ENCODE results near the gene ST7. TPM values are rescaled to one million over a fixed set of nuclear protein-coding genes. Genes with fewer than 3 reads are reported as not detected.

The ST7 gene
- total RNA-seq, 2 experiments from 2014 or later, result 5.7 to 6.2 TPM

GRCh38 chr7:116985575-116985974, 32.3 kb downstream of the ST7 start:
- Mint-ChIP-seq H3K27me3 (no peaks in the 10 kb centered on the region), H3K36me3 (no peaks in the 10 kb centered on the region), H3K27ac (no peak overlapping the region), H3K9me3 (no peaks in the 10 kb centered on the region), H3K4me1 (ENCODE audit: low read depth) (peaks cover 6% of the 10 kb centered on the region), H3K4me3 (no peak overlapping the region)
- POLR2A ChIA-PET, result no interaction called here
- DNase-seq, result no peak
- intact Hi-C loops (cut with micrococcal nuclease), result loop anchor here (1.0 kb wide), 2 partner anchors 55 to 142 kb away; no protein-coding TSS in a partner anchor
- CTCF ChIA-PET, result interaction anchor here (0.7 to 14.4 kb wide), 12 partner anchors 9 to 145 kb away, joined by 3 to 373 read pairs (median 5); no protein-coding TSS in a partner anchor

DNA sequence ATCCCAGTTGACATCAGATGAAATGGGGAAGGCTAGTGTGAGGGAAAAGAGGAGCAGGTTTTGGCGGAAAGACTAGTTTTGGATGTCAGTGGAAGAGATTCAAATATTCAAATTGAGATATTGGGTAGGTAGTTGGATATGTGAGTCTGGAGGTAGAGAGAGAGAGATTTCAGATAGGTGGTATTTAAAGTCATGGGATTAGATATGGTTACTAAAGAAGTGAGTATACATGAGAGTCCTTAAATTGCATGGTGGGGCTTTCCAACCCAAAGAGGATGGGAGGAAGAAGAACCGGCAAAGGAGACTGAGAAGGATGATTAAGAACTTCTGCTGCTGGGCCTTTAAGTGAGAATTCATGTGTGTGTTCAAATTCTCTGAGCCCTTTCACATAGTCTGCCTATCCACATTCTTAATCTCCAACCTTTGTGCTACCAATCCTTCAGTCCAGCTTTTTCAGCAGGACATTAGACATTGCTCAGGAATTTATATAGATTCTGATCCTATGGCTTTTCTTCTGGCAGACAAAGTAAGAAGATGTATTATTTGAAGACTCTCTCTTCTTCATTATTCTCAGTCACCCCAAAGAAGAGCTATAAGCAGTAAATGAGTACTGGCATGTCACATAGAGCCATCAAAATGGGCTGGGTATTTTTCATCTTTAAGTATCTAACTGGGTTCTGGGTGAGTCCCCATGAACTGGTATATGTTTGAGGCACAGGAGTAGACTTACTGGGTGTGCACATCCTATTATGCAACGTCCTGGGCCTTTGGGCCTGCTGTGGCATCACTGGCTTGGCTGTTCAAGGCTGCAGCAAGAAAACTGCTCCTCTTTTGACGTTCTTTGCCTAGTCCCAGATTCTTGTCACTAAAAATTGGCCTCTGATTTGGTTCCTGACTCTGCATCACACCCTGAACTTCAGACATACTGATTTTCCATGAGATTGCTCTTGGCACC, 33.6 kb downstream of the ST7 start:
- Mint-ChIP-seq H3K27me3 (no peaks in the 10 kb centered on the region), H3K9me3 (peaks cover 2% of the 10 kb centered on the region), H3K4me1 (ENCODE audit: low read depth) (peaks cover 6% of the 10 kb centered on the region), H3K36me3 (peaks cover 2% of the 10 kb centered on the region), H3K27ac (no peak overlapping the region), H3K4me3 (no peak overlapping the region)
- no peak for DNase-seq
- POLR2A ChIA-PET, result no interaction called here
- intact Hi-C loops (cut with micrococcal nuclease), result no loop called here
- CTCF ChIA-PET, result interaction anchor here (1.7 to 14.4 kb wide), 3 partner anchors 23 to 134 kb away, joined by 5 to 373 read pairs (median 123); no protein-coding TSS in a partner anchor

DNA sequence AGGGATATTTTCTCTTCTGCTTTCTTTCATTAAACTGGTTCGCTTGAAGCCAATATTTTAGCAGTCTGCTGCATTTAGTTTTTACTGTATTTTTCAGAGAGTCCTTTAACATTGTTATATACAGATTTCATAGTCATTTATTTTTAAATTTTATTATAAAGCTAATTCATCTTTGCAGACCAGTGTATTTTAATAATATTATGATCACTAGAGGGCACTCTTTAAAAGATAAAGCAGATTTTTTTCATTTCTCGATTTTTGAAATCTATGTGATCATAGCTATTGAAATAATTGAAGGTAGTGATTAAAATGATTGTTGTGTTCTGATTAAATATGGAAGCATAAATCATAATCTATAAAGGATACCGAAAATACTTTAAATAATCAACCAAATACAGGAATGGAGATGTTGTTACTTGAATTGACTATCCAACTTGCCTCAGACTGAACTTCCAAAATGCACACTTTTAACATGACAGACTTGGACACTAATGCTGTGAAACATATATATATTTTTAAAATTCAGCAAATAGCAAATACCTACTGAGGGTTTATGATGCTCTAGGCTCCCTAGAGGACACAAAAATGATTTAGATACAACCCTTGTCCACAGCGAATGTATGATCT, 35.2 kb downstream of the ST7 start:
- Mint-ChIP-seq H3K27me3 (no peaks in the 10 kb centered on the region), H3K9me3 (peaks cover 2% of the 10 kb centered on the region), H3K4me1 (ENCODE audit: low read depth) (peaks cover 6% of the 10 kb centered on the region), H3K27ac (no peak overlapping the region), H3K36me3 (peaks cover 2% of the 10 kb centered on the region), H3K4me3 (no peak overlapping the region)
- DNase-seq, result no peak
- ChIA-PET CTCF (interaction anchor here (0.8 to 14.4 kb wide), 24 partner anchors 9 to 224 kb away, joined by 3 to 373 read pairs (median 4); partner anchors contain the start of gene ST7), POLR2A (no interaction called here)
- intact Hi-C loops (cut with micrococcal nuclease), result loop anchor here (1.0 kb wide), 2 partner anchors 24 to 131 kb away; no protein-coding TSS in a partner anchor

- Mint-ChIP-seq H3K36me3 (peaks cover 2% of the 10 kb centered on the region), H3K27ac (no peak overlapping the region), H3K27me3 (no peaks in the 10 kb centered on the region), H3K9me3 (peaks cover 2% of the 10 kb centered on the region), H3K4me1 (ENCODE audit: low read depth) (peaks cover 6% of the 10 kb centered on the region), H3K4me3 (no peak overlapping the region)
- DNase-seq, result no peak
- intact Hi-C loops (cut with micrococcal nuclease), result no loop called here
- POLR2A ChIA-PET, result no interaction called here
- CTCF ChIA-PET, result interaction anchor here (1.2 to 14.4 kb wide), 4 partner anchors 9 to 140 kb away, joined by 3 to 373 read pairs (median 64); no protein-coding TSS in a partner anchor
Observed at GRCh38 chr7:116990056-116990455, 36.8 kb downstream of the ST7 start.

- Mint-ChIP-seq H3K36me3 (peaks cover 2% of the 10 kb centered on the region), H3K27ac (no peak overlapping the region), H3K27me3 (no peaks in the 10 kb centered on the region), H3K4me3 (no peak overlapping the region), H3K9me3 (peaks cover 2% of the 10 kb centered on the region), H3K4me1 (ENCODE audit: low read depth) (peaks cover 4% of the 10 kb centered on the region)
- POLR2A ChIA-PET, result no interaction called here
- intact Hi-C loops (cut with micrococcal nuclease), result no loop called here
- CTCF ChIA-PET, result interaction anchor here (1.2 to 14.4 kb wide), 3 partner anchors 8 to 130 kb away, joined by 3 to 373 read pairs (median 123); no protein-coding TSS in a partner anchor
- no peak for DNase-seq
Observed at GRCh38 chr7:116991233-116991632, 37.9 kb downstream of the ST7 start.

GRCh38 chr7:116994611-116995010, 41.3 kb downstream of the ST7 start:
- ChIA-PET CTCF (interaction anchor here (1.6 kb wide), 1 partner anchor 124 kb away, joined by 5 read pairs; no protein-coding TSS in a partner anchor), POLR2A (no interaction called here)
- peaks cover 2% of the 10 kb centered on the region for H3K4me1 Mint-ChIP-seq (ENCODE audit: low read depth)
- peaks cover 2% of the 10 kb centered on the region for H3K9me3 Mint-ChIP-seq
- DNase-seq, result no peak
- no peaks in the 10 kb centered on the region for H3K27me3 Mint-ChIP-seq
- intact Hi-C loops (cut with micrococcal nuclease), result no loop called here
- no peak overlapping the region for H3K27ac Mint-ChIP-seq
- H3K36me3 Mint-ChIP-seq, result peaks cover 2% of the 10 kb centered on the region
- H3K4me3 Mint-ChIP-seq, result no peak overlapping the region

DNA sequence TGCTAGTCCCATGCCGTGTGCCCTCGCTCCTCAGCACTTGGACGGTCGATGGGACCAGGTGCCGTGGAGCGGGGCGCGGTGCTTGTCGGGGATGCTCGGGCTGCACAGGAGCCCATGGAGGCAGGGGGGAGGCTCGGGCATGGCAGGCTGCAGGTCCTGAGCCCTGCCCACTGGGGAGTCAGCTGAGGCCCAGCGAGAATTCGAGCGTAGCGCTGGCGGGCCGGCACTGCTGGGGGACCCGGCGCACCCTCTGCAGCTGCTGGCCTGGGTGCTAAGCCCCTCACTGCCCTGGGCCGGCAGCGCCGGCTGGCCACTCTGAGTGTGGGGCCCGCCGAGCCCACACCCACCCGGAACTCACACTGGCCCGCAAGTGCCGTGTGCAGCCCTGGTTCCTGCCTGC, 44.7 kb downstream of the ST7 start:
- Mint-ChIP-seq H3K27ac (no peak overlapping the region), H3K36me3 (no peaks in the 10 kb centered on the region), H3K4me3 (no peak overlapping the region), H3K4me1 (ENCODE audit: low read depth) (no peaks in the 10 kb centered on the region), H3K9me3 (no peaks in the 10 kb centered on the region), H3K27me3 (no peaks in the 10 kb centered on the region)
- DNase-seq, result no peak
- ChIA-PET CTCF (interaction anchor here (0.7 to 1.7 kb wide), 2 partner anchors 13 to 130 kb away, joined by 3 to 5 read pairs; no protein-coding TSS in a partner anchor), POLR2A (no interaction called here)
- intact Hi-C loops (cut with micrococcal nuclease), result no loop called here

DNA sequence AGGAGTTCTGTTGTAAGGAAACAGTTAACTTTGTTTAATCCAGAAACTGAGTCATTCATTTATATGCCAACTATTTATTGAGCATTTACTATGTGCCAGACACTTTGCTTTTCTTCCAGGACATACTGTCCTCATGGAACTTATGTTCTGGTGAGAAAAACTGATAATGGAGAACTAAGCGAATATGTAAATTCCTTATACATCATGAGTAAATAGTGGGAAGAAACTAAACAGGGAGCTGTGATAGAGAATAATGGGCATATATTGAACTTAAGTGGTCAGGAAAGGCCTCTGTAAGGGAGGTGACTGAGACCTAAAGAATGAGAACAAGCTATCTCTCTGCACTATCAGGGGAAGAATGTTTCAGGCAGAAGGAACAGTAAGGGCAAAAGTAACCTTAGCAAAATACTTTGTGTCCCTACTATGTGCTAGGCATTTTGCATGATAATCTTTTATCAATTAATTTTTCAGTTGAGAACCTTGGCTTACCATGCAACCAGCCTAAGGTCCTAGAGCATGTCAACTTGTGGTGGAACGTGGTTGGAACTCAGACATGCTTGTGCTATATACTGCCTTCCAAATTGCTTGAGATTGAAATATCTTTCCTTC, 45.4 kb downstream of the ST7 start:
- DNase-seq, result no peak
- Mint-ChIP-seq H3K36me3 (no peaks in the 10 kb centered on the region), H3K27ac (no peak overlapping the region), H3K4me3 (no peak overlapping the region), H3K9me3 (no peaks in the 10 kb centered on the region), H3K4me1 (ENCODE audit: low read depth) (no peaks in the 10 kb centered on the region), H3K27me3 (no peaks in the 10 kb centered on the region)
- ChIA-PET CTCF (interaction anchor here (0.7 to 1.1 kb wide), 5 partner anchors 8 to 129 kb away, joined by 3 to 5 read pairs (median 3); no protein-coding TSS in a partner anchor), POLR2A (no interaction called here)
- intact Hi-C loops (cut with micrococcal nuclease), result no loop called here

DNA sequence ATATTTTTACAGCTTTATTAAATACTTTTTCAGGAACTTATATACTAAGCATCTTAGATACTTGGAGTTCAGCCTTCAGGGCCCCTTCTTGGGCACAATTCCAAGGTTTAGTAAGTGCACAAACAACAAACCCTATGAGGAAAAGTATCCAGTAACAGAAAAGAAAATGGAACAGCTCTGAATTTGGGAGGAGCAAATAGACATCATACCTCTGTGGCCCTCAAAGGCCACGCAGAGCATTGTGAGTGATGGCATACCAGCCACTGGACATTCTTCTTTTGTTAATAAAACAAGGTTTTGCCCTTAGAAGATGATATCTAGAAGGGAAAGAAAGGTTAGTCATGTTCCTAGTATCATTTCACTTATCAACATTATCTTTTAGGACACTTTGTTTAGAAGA, 46.0 kb downstream of the ST7 start:
- ChIA-PET POLR2A (no interaction called here), CTCF (interaction anchor here (0.7 to 1.1 kb wide), 4 partner anchors 9 to 123 kb away, joined by 3 to 5 read pairs (median 3); no protein-coding TSS in a partner anchor)
- no peak for DNase-seq
- H3K4me3 Mint-ChIP-seq, result no peak overlapping the region
- H3K27me3 Mint-ChIP-seq, result no peaks in the 10 kb centered on the region
- H3K4me1 Mint-ChIP-seq (ENCODE audit: low read depth), result no peaks in the 10 kb centered on the region
- intact Hi-C loops (cut with micrococcal nuclease), result no loop called here
- no peaks in the 10 kb centered on the region for H3K36me3 Mint-ChIP-seq
- no peaks in the 10 kb centered on the region for H3K9me3 Mint-ChIP-seq
- H3K27ac Mint-ChIP-seq, result no peak overlapping the region

DNA sequence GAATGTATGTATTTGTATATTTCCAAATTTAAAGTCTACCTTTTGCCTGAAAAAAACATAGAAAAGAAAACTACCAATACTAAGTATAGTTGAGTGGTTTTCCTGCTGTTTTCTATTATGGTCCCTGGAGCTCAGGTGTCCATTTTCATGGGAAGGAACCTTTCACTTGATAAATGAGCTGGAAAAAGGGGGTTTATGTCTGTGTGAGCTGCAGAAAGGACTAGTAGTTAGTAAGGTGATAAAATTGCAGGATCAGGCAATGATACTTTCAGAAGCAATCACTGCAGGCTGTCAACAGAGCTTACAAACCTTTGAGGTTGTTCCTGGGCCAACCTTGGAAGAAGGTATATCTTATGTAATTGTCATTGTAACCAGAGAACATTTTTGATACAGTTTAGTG, 48.0 kb downstream of the ST7 start:
- intact Hi-C loops (cut with micrococcal nuclease), result no loop called here
- Mint-ChIP-seq H3K4me3 (no peak overlapping the region), H3K36me3 (no peaks in the 10 kb centered on the region), H3K9me3 (no peaks in the 10 kb centered on the region), H3K4me1 (ENCODE audit: low read depth) (peaks cover 8% of the 10 kb centered on the region), H3K27ac (no peak overlapping the region), H3K27me3 (no peaks in the 10 kb centered on the region)
- no peak for DNase-seq
- POLR2A ChIA-PET, result no interaction called here
- CTCF ChIA-PET, result interaction anchor here (1.5 kb wide), 1 partner anchor 13 kb away, joined by 4 read pairs; no protein-coding TSS in a partner anchor

DNA sequence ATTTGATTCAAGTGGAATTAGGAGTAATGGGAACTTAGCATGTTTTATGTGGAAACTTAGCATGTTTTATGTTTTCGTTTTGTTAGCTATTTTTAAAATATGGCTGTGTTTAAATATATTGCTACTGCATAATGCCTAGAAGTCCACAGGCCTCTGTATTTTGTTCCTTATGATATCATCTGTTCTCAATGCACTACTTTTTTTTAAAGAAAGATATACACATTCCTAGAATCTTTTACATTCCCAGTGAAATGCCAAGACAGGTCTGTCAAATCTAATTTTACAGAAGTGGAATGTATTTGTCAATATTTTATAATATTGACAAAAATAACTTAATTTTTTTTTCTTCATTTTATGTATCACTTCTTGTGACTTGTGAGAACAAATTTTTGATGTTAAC, 51.6 kb downstream of the ST7 start:
- CTCF ChIA-PET, result no interaction called here
- Mint-ChIP-seq H3K36me3 (no peaks in the 10 kb centered on the region), H3K4me1 (ENCODE audit: low read depth) (peaks cover 39% of the 10 kb centered on the region), H3K27me3 (peaks cover 7% of the 10 kb centered on the region), H3K4me3 (no peak overlapping the region), H3K27ac (no peak overlapping the region), H3K9me3 (no peaks in the 10 kb centered on the region)
- POLR2A ChIA-PET, result no interaction called here
- no peak for DNase-seq
- intact Hi-C loops (cut with micrococcal nuclease), result no loop called here

- Mint-ChIP-seq H3K4me1 (ENCODE audit: low read depth) (peaks cover 45% of the 10 kb centered on the region), H3K4me3 (no peak overlapping the region), H3K36me3 (no peaks in the 10 kb centered on the region), H3K9me3 (no peaks in the 10 kb centered on the region), H3K27ac (no peak overlapping the region), H3K27me3 (peaks cover 7% of the 10 kb centered on the region)
- ChIA-PET POLR2A (no interaction called here), CTCF (interaction anchor here (9.3 kb wide), 1 partner anchor 18 kb away, joined by 123 read pairs; no protein-coding TSS in a partner anchor)
- no peak for DNase-seq
- intact Hi-C loops (cut with micrococcal nuclease), result no loop called here
Observed at GRCh38 chr7:117005449-117005848, 52.1 kb downstream of the ST7 start.
